ENCODE data around the gene PDS5A.

Gene PDS5A

DNA sequence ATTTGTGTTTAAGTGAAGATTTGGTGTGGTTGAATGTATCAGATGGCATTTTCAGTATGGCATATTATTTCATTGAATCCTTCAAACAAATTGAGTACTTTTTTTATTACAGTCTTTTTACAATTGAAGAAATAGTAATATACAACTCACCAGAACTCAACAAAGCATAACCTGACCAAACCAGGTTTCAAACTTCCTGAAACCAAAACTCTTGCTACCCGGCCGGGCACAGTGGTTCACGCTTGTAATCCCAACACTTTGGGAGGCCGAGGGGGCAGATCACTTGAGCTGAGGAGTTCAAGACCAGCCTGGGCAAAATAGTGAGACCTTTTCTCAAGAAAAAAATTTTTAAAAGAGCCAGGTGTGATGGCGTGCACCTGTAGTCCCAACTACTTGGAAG is 185.6 kb downstream of the PDS5A start:
- ChIA-PET POLR2A (no interaction called here), CTCF (no interaction called here)
- Histone ChIP-seq H3K4me3 (ENCODE audit: low read depth, low read length) (no peak overlapping the region), H3K4me1 (ENCODE audit: control insufficient read depth, insufficient read depth, low read length) (no peaks in the 10 kb centered on the region), H3K9me3 (ENCODE audit: control insufficient read depth, insufficient read depth, low read depth, low read length) (no peaks in the 10 kb centered on the region), H3K27ac (ENCODE audit: extremely low read depth, low read depth, low read length) (no peak overlapping the region), H3K36me3 (ENCODE audit: control insufficient read depth in 2 of 2, insufficient read depth in 1 of 2, low read length in 2 of 2) (no peaks in the 10 kb centered on the region)
- TF ChIP-seq, protein P1, sequence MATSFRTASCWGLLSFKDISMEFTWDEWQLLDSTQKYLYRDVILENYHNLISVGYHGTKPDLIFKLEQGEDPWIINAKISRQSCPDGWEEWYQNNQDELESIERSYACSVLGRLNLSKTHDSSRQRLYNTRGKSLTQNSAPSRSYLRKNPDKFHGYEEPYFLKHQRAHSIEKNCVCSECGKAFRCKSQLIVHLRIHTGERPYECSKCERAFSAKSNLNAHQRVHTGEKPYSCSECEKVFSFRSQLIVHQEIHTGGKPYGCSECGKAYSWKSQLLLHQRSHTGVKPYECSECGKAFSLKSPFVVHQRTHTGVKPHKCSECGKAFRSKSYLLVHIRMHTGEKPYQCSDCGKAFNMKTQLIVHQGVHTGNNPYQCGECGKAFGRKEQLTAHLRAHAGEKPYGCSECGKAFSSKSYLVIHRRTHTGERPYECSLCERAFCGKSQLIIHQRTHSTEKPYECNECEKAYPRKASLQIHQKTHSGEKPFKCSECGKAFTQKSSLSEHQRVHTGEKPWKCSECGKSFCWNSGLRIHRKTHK (tag by site-specific recombination; IDR thresholded peaks at IDR 0.05), result no peak
- TF ChIP-seq, protein P2, sequence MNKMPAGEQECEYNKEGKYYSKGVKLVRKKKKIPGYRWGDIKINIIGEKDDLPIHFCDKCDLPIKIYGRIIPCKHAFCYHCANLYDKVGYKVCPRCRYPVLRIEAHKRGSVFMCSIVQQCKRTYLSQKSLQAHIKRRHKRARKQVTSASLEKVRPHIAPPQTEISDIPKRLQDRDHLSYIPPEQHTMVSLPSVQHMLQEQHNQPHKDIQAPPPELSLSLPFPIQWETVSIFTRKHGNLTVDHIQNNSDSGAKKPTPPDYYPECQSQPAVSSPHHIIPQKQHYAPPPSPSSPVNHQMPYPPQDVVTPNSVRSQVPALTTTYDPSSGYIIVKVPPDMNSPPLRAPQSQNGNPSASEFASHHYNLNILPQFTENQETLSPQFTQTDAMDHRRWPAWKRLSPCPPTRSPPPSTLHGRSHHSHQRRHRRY (tag by site-specific recombination; IDR thresholded peaks at IDR 0.05), result no peak
- TF ChIP-seq ZFP37 (tag by site-specific recombination; IDR thresholded peaks at IDR 0.05) (no peak), ZNF174 (tag by site-specific recombination; IDR thresholded peaks at IDR 0.05) (no peak), ZNF391 (tag by site-specific recombination; IDR thresholded peaks at IDR 0.05; ENCODE audit: borderline replicate concordance, low read depth) (no peak), ZNF610 (tag by site-specific recombination; IDR thresholded peaks at IDR 0.05; ENCODE audit: borderline replicate concordance) (no peak), ZNF280D (tag by site-specific recombination; IDR thresholded peaks at IDR 0.05) (no peak), ZNF639 (tag by site-specific recombination; IDR thresholded peaks at IDR 0.05) (no peak), ZNF426 (tag by site-specific recombination; IDR thresholded peaks at IDR 0.05) (no peak), ZBTB8A (tag by site-specific recombination; IDR thresholded peaks at IDR 0.05) (no peak), IKZF3 (tag by site-specific recombination; IDR thresholded peaks at IDR 0.05) (no peak)
- TF ChIP-seq, protein P3, sequence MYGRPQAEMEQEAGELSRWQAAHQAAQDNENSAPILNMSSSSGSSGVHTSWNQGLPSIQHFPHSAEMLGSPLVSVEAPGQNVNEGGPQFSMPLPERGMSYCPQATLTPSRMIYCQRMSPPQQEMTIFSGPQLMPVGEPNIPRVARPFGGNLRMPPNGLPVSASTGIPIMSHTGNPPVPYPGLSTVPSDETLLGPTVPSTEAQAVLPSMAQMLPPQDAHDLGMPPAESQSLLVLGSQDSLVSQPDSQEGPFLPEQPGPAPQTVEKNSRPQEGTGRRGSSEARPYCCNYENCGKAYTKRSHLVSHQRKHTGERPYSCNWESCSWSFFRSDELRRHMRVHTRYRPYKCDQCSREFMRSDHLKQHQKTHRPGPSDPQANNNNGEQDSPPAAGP (tag by site-specific recombination; IDR thresholded peaks at IDR 0.05), result no peak
- TF ChIP-seq, protein P4, sequence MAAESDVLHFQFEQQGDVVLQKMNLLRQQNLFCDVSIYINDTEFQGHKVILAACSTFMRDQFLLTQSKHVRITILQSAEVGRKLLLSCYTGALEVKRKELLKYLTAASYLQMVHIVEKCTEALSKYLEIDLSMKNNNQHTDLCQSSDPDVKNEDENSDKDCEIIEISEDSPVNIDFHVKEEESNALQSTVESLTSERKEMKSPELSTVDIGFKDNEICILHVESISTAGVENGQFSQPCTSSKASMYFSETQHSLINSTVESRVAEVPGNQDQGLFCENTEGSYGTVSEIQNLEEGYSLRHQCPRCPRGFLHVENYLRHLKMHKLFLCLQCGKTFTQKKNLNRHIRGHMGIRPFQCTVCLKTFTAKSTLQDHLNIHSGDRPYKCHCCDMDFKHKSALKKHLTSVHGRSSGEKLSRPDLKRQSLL (tag by site-specific recombination; IDR thresholded peaks at IDR 0.05), result no peak

DNA sequence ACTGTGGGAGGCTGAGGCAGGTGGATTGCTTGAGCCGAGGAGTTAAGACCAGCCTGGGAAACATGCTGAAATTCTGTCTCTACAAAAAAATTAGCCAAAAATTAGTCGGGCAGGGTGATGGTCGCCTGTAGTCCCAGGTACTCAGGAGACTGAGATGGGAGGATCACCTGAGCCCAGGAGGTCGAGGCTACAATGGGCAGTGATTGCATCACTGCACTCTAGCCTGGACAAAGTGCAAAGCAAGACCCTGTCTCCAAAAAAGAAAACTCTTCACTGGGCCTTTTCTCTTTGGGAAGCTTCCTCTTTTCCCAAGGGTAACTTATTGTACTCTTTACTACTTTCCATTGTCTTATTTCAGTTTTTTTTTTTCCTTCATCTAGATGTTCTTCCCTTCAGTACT is 190.9 kb downstream of the PDS5A start:
- Histone ChIP-seq H3K9me3 (ENCODE audit: control insufficient read depth, insufficient read depth, low read depth, low read length) (no peaks in the 10 kb centered on the region), H3K36me3 (ENCODE audit: control insufficient read depth in 2 of 2, insufficient read depth in 1 of 2, low read length in 2 of 2) (no peaks in the 10 kb centered on the region), H3K4me1 (ENCODE audit: control insufficient read depth, insufficient read depth, low read length) (no peaks in the 10 kb centered on the region), H3K27ac (ENCODE audit: extremely low read depth, low read depth, low read length) (no peak overlapping the region), H3K4me3 (ENCODE audit: low read depth, low read length) (no peak overlapping the region)
- CTCF ChIA-PET, result no interaction called here
- POLR2A ChIA-PET, result no interaction called here
- TF ChIP-seq ZNF184 (tag by site-specific recombination; IDR thresholded peaks at IDR 0.05) (no peak), ZNF16 (tag by site-specific recombination; IDR thresholded peaks at IDR 0.05; ENCODE audit: low read depth) (no peak), RBAK (tag by site-specific recombination; IDR thresholded peaks at IDR 0.05) (no peak), ZBTB1 (tag by site-specific recombination; IDR thresholded peaks at IDR 0.05) (no peak), REPIN1 (tag by site-specific recombination; IDR thresholded peaks at IDR 0.05; ENCODE audit: low read depth) (no peak), MEIS1 (CRISPR knock-in tag; IDR thresholded peaks at IDR 0.05; ENCODE audit: borderline replicate concordance) (no peak), ZNF791 (tag by site-specific recombination; IDR thresholded peaks at IDR 0.05) (no peak)
- TF ChIP-seq, protein P5, sequence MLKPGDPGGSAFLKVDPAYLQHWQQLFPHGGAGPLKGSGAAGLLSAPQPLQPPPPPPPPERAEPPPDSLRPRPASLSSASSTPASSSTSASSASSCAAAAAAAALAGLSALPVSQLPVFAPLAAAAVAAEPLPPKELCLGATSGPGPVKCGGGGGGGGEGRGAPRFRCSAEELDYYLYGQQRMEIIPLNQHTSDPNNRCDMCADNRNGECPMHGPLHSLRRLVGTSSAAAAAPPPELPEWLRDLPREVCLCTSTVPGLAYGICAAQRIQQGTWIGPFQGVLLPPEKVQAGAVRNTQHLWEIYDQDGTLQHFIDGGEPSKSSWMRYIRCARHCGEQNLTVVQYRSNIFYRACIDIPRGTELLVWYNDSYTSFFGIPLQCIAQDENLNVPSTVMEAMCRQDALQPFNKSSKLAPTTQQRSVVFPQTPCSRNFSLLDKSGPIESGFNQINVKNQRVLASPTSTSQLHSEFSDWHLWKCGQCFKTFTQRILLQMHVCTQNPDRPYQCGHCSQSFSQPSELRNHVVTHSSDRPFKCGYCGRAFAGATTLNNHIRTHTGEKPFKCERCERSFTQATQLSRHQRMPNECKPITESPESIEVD (tag by site-specific recombination; IDR thresholded peaks at IDR 0.05), result no peak
- TF ChIP-seq, protein P6, sequence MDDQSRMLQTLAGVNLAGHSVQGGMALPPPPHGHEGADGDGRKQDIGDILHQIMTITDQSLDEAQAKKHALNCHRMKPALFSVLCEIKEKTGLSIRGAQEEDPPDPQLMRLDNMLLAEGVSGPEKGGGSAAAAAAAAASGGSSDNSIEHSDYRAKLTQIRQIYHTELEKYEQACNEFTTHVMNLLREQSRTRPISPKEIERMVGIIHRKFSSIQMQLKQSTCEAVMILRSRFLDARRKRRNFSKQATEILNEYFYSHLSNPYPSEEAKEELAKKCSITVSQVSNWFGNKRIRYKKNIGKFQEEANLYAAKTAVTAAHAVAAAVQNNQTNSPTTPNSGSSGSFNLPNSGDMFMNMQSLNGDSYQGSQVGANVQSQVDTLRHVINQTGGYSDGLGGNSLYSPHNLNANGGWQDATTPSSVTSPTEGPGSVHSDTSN (CRISPR knock-in tag; IDR thresholded peaks at IDR 0.05), result no peak
